Nucleus accumbens (tissue), 56 donors: ENCODE data around the gene PSD2.

Experiments
- DNase-seq, 56 donors: peaks; one replicate each; lab custom pipeline; 2025; lab: John Stamatoyannopoulos, UW

PSD2 gene

GRCh38 chr5:139762615-139763170 lies 32.9 kb upstream of the PSD2 start:
- DNase-seq = peak in 1 of 56 donors; percentile 53

GRCh38 chr5:139763280-139763929 lies 32.2 kb upstream of the PSD2 start:
- DNase-seq = peak in 2 of 56 donors; percentile 20 to 31

GRCh38 chr5:139763930-139764791 lies 31.4 kb upstream of the PSD2 start:
- peak in 50 of 56 donors; percentile 41 to 85 (median 74) for DNase-seq

GRCh38 chr5:139764886-139765408 lies 30.7 kb upstream of the PSD2 start:
- peak in 4 of 56 donors; percentile 57 to 73 (median 62) for DNase-seq

- DNase-seq = peak in 51 of 56 donors; percentile 32 to 96 (median 83)
Measured at GRCh38 chr5:139765409-139766217, 30.0 kb upstream of the PSD2 start.

GRCh38 chr5:139767960-139768359 lies 27.6 kb upstream of the PSD2 start:
- no peak for DNase-seq

GRCh38 chr5:139768807-139769465 lies 26.7 kb upstream of the PSD2 start:
- no peak for DNase-seq

GRCh38 chr5:139769477-139769876 lies 26.1 kb upstream of the PSD2 start:
- DNase-seq = no peak

- DNase-seq = no peak
Measured at GRCh38 chr5:139770722-139771121, 24.9 kb upstream of the PSD2 start.

GRCh38 chr5:139772089-139772791 lies 23.4 kb upstream of the PSD2 start:
- no peak for DNase-seq

GRCh38 chr5:139772927-139773690 lies 22.5 kb upstream of the PSD2 start:
- no peak for DNase-seq

GRCh38 chr5:139774980-139775661 lies 20.5 kb upstream of the PSD2 start:
- DNase-seq = peak in 51 of 56 donors; percentile 11 to 89 (median 59)

GRCh38 chr5:139775872-139776271 lies 19.7 kb upstream of the PSD2 start:
- no peak for DNase-seq

- DNase-seq = no peak
Measured at GRCh38 chr5:139776861-139777260, 18.7 kb upstream of the PSD2 start.

GRCh38 chr5:139783436-139783965 lies 12.1 kb upstream of the PSD2 start:
- DNase-seq = no peak

- no peak for DNase-seq
Measured at GRCh38 chr5:139784488-139784887, 11.1 kb upstream of the PSD2 start.

GRCh38 chr5:139787257-139787567 lies 8.4 kb upstream of the PSD2 start:
- no peak for DNase-seq
